Superior temporal gyrus (tissue), 1 donor: Measurements from ENCODE around the gene CFB.
A peak's percentile ranks its signal among the peaks of the same experiment; 100 is the strongest.
"Not testable (repeated sequence)": the region's sequence is repeated elsewhere in the genome, so short reads cannot be mapped to it uniquely, and the experiment has no call there.

Experiments
- DNase-seq: peaks from one replicate; pipeline ENCODE4 v3.0.0-alpha.2; 2016; ENCODE audit errors: extremely low spot score

The CFB gene

GRCh38 chr6:31970604-31971271 lies 24.8 kb downstream of the CFB start:
- no peak for DNase-seq

DNA sequence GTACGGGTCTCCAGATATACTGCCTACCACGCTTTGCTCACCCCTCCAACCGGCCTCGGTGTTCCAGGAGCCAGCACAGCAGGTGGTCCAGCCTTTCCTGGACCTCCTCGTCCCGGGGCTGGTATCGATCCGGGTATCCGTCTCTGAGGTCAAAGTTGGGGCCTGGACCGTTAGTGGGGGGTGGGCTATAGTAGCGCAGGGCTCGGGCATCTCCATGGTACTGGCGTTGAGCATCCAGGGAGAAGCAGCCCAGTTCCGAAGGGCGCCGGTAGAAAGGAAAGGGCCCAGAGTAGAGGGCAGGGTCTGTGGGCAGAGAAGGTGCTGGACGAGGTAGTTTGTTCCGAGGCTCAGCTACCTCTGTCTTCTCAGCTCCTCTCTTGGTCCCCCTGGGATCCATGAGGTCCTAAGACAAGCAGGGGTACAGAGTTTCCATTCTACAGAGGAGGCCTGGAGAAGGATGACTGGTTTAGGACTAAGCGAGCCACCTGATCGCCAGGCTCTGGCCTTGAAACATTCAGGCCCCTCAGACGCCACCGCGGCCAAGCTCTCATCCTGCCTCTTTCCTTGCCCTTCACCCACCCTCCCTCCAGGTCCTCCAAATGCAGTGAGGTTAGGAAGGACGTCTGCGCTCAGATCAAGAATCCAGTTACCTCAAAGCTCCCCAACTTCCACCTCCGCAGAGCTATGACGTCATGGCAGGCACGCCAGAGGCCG lies 25.5 kb downstream of the CFB start:
- DNase-seq: no peak

DNA sequence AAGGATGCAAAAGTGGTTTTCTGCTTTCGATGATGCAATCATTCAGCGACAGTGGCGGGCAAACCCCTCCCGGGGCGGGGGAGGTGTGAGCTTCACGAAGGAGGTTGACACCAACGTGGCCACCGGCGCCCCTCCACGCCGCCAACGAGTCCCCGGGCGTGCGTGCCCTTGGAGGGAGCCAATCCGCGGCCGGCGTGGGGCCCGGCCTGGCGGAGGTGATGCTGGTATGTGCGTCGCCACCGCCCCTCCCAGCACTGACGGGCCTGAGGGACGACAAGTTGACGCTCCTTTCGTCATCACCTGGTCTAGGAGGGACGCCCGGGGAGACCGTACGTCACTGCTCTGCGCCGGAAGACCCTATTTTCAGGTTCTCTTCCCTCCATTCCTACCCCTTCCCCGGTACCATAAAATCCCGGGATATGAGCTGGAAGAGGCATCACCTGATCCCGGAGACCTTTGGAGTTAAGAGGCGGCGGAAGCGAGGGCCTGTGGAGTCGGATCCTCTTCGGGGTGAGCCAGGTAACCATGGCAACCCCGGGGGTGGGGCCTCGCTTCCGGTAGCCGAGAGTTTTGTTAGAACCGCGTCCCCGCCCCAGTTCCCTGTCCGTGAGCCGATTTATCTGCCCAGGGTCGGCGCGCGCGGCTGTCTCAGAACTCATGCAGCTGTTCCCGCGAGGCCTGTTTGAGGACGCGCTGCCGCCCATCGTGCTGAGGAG lies 26.3 kb downstream of the CFB start, which contains the start of gene DXO:
DXO (minus strand) TSS at position 146 of the 716 bp plus-strand sequence. CDS start 463 bp downstream, outside the sequence.
- peak; percentile 98 for DNase-seq

DNA sequence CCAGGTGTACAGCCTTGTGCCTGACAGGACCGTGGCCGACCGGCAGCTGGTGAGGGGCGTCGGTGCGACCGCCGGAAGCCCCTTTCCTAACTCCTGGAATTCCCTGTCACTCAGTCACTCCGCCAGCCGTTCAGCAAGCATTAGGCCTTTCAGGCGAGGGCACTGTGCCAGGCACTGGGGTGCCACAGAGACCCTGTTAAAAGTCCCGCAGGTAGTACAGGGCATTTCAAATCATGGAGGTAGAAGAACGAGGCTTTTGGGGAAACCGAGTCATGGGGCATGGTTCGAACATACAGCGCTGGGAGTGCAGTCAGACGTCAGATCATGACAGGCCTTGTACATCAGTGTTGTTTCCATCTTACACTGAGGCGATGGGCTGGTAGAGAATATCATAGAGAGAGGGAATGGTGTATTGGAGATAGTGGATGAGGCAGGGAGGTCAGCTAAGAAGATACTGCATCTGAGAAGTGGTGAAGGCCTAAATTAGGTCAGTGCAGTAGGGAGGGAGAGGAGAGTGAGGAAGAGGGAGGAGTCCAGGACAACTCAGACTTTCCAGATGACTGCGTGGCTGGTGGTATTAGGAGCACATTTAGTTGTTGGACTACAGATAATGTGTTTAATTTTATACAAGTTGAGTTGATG lies 26.9 kb downstream of the CFB start:
- no peak for DNase-seq

DNA sequence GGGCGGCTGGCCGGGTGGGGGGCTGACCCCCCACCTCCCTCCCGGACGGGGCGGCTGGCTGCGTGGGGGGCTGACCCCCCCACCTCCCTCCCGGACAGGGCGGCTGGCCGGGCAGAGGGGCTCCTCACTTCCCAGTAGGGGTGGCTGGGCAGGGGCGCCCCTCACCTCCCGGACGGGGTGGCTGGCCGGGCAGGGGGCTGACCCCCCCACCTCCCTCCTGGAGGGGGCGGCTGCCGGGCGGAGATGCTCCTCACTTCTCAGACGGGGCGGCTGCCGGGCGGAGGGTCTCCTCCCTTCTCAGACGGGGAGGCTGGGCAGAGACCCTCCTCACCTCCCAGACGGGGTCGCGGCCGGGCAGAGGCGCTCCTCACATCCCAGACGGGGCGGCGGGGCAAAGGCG lies 30.2 kb downstream of the CFB start:
- DNase-seq: not testable (repeated sequence)

DNA sequence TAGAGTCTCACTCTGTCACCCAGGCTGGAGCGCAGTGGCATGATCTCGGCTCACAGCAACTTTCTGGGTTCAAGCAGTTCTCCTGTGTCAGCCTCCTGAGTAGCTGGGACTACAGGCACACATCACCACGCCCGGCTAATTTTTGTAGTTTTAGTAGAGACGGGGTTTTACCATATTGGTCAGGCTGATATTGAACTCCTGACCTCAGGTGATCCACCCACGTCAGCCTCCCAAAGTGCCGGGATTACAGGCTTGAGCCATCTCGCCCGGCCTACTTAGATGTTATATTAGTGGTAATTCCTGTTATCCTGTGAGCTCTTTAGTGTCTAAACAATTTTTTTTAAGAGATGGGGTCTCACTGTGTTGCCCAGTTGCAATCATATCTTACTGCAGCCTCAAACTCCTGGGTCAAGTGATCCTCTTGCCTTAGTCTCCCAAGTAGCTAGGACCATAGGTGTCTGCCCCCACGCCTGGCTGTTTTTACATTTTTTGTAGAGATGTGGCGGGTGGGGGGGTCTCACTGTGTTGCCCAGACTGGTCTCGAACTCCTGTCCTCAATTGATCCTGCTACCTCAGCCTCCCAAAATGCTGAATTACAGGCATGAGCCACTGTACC lies 32.0 kb downstream of the CFB start:
- no peak for DNase-seq

GRCh38 chr6:31978831-31979230 lies 32.9 kb downstream of the CFB start:
- DNase-seq: no peak

GRCh38 chr6:31979238-31979898 lies 33.5 kb downstream of the CFB start:
- DNase-seq: no peak

- DNase-seq: not testable (repeated sequence)
These were observed 34.4 kb downstream of the CFB start for GRCh38 chr6:31980195-31980876.

DNA sequence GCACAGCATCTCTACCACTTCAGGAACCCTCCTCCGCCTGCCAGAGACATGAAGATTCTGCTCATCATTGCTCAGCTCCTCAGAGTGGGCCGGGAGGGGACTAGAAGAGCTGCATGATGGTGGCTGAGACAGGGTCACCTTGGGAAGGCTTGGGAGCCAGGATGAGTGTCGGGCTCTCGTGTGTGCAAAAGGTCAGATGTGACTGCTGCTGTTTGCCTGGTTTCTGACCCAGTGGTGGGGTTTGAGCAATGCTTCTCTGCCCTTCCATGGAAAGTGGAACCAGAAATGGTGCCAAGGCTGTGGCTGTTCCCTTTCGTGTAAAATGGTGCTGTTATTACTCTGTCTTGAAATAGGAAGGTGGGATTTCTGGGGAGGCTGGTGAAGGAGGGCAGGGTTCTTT lies 35.1 kb downstream of the CFB start:
- DNase-seq: not testable (repeated sequence)

- not testable (repeated sequence) for DNase-seq
These were observed 35.8 kb downstream of the CFB start, which contains the start of gene C4A for GRCh38 chr6:31981744-31982143. TSS of gene C4A (plus strand) at chr6:31982057. CDS start at chr6:31982108, 51 bp downstream.

GRCh38 chr6:31989363-31989762 lies 43.5 kb downstream of the CFB start:
- not testable (repeated sequence) for DNase-seq

DNA sequence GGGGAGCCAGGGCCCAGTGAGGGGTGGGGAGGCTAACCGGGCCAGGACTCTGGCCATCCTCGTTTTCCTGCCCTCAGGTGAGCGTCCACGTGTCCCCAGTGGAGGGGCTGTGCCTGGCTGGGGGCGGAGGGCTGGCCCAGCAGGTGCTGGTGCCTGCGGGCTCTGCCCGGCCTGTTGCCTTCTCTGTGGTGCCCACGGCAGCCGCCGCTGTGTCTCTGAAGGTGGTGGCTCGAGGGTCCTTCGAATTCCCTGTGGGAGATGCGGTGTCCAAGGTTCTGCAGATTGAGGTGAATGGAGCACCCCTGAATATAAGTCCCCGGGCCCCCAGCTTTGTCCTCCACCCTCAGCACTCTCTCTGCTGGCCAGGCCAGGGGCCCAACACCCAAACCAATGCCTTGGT lies 48.5 kb downstream of the CFB start:
- DNase-seq: not testable (repeated sequence)

GRCh38 chr6:31996385-31996784 lies 50.5 kb downstream of the CFB start:
- DNase-seq: not testable (repeated sequence)
